GM15510 (cell line): ENCODE data around the gene TMBIM1.

ENCODE experiments used
- POLR2A ChIP-seq: IDR thresholded peaks from 3 replicates; pipeline ENCODE4 v1.6.1; 2011; ENCODE audit warnings: borderline replicate concordance; ENCODE audit not compliant: insufficient read length; ENCODE audit errors: extremely low read depth

Gene TMBIM1

GRCh38 chr2:218286570-218287459 is 5.5 kb downstream of the TMBIM1 start:
- TF ChIP-seq POLR2A = peak; percentile 21

GRCh38 chr2:218285604-218286003 is 6.7 kb downstream of the TMBIM1 start:
- TF ChIP-seq POLR2A = no peak

DNA sequence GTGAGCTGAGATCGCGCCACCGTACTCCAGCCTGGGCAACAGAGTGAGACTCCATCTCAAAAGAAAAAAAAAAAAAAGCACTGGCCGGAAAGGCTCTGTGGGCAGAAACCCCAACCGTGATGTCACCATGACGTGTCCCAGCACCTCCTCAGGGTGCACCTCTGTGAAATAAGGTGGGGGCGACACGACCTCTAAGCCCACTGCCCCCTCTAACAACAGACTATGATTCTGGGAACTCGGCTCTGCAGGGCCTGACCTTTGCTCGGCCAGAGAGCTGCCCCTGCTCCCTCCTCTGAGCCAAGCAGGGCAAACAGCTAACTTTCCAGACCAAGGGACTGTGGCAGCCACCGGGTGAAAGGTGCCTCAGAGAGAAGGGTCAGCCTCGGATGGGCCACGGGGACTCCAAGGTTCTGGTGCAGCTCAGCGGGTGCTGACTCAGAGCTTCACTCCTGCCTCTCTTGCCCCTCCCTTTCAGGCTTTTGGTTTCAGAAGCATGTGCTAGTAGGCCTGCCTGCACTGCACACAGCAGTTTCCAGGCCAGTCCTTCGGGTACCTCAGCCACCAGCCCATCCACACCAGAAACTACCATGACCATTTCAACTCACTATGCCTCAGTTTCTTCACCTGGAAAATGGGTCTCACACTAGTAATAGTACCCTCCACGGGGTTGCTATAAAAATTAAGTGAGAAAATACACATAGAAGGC is 8.0 kb downstream of the TMBIM1 start:
- no peak for TF ChIP-seq POLR2A

- TF ChIP-seq POLR2A = no peak
Measured at GRCh38 chr2:218282173-218282991, 9.9 kb downstream of the TMBIM1 start.

DNA sequence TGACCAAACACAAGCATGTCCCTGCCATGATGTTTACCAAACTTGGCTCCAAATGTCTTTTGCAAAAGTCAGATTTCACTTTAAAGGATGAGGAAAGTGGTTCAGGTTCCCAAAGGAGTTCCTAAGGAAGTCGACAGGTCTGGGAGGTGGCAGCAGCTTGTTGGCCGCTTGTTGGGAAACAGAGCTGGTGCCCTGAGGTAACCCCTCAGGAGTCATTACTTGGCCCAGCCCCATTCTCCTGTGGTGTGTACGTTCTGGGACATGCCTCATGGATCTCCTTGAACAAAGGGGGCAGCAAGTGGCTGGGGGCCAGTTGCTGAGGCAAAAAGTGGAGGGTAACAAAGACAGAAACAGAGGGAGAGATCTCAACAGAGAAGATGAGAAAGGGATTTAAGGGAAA is 10.9 kb downstream of the TMBIM1 start:
- no peak for TF ChIP-seq POLR2A

- no peak for TF ChIP-seq POLR2A
Measured at GRCh38 chr2:218280260-218280870, 11.9 kb downstream of the TMBIM1 start.

DNA sequence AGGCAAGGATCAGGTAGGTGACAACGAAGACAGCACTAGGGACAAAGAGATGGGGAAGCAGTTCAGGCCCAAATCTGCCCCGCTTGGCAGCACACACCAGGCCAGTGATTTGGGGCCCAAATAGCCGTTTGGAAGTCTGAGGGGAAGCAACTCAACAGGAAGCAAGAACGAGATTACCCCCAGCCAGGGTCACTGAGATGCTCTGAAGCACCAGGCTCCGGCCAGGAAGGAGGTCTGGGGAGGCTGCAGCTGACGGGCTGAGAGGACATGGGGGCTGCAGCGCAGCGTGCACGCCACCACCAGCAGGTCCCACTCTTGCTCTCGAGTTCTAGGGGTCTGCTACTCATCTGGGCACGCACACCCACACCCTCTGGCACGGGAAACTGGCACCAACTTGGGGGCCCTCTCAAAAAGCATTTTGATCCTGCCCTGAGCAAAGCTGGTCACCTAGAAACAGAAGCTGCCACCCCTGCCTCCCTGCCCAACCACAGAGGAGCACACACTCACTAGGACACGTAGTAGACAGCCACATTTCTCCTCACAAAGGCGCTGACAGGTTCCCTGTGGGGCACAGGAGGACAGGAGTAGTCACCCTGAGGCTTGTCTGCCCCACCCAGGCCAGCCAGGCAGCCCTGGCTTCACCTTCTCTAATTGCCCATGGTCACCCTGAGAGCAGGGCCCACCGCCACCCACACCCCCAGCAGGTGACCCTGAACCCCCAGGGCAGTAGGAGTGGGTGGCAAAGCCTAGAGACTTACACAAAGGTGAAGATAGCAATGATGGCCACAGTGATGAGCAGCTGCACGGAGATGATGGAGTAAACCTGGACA is 13.6 kb downstream of the TMBIM1 start:
- no peak for TF ChIP-seq POLR2A

- TF ChIP-seq POLR2A = no peak
Measured at GRCh38 chr2:218277921-218278320, 14.4 kb downstream of the TMBIM1 start.

- TF ChIP-seq POLR2A = no peak
Measured at GRCh38 chr2:218276986-218277755, 15.1 kb downstream of the TMBIM1 start.

DNA sequence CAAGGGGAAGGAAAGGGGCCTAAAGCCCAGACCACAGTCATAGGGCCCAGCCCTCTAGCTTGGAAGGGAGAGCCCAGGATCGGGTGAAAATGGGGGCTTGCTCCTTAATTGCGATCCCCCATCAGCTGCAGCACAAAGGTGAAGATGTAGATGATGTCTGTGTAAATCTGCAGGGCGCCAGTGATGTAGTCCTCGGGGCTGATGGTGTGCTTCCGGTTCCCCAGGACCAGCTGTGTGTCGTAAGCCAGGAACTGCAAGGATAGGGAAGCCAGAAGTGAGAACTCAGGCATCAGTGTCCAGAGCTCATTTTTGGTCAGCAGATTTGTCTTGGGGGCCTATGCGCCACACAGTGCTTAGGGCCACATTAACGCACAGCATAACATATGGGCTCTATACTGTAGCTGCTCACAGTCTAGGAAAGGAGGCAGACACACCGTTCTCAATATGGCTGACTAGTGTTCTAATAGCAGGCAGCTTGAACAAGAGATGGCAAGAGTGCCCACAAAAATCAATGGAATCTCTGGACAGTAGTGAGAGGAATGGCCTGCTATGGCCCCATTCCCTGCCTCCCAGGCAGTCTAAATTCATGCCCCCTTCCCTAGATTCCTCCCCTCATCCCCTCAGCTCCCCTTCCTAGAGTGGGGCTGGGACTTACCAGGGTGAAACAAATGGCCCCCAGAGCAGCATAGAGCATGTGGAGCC is 16.8 kb downstream of the TMBIM1 start:
- TF ChIP-seq POLR2A = no peak

DNA sequence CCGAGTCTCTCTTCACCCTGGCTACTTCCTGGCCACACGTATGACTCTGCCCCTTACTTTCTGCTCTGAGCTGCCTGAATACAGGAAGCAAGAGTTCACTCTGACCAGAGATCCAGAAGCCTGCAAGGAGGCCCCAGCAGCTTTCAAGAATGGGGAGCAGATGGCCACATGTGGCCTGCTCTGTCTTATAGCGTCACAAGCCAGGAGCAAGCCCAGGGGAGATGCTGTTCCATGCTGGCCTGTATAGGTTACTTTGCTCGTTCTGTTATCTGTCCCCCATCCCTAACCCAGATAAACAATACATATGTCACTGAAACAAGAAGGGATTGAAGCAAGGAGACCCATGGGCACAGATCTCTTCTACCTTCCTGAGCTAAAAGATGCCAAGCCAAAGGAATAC is 17.7 kb downstream of the TMBIM1 start:
- TF ChIP-seq POLR2A = no peak

GRCh38 chr2:218273908-218274249 is 18.4 kb downstream of the TMBIM1 start:
- no peak for TF ChIP-seq POLR2A
